Gastrocnemius medialis (tissue), 4 donors: ENCODE measurements around the gene EPB41L4B. TPM values are rescaled to one million over a fixed set of nuclear protein-coding genes. Genes with fewer than 3 reads are reported as not detected.

Experiments used
- ATAC-seq, 2 donors: fragments of 150-250 bp; one replicate each; pipeline ENCODE4 v1.9.1; 2016
- DNase-seq, 2 donors: peaks; one replicate each; pipeline ENCODE4 v3.0.0-alpha.2; 2019
- H3K27ac ChIP-seq, 4 donors: fragments of 200-600 bp; sonication (generic); 1 replicate in 1 of 4; 2 replicates in 3 of 4; pipeline ENCODE4 v1.5.1; 2016 to 2018; ENCODE audit warnings: mild to moderate bottlenecking in 2 of 4, moderate library complexity in 1 of 4
- H3K27me3 ChIP-seq, 3 donors: fragments of 200-600 bp; sonication (generic) in 2 of 3; 1 replicate in 1 of 3; 2 replicates in 2 of 3; pipeline versions ENCODE4 v1.5.1 to v1.6.0; 2016 to 2019; ENCODE audit warnings: mild to moderate bottlenecking in 1 of 3, moderate library complexity in 1 of 3
- H3K36me3 ChIP-seq, 2 donors: fragments of 200-600 bp; sonication (generic) in 1 of 2; one replicate each; pipeline ENCODE4 v1.5.1; 2017 to 2018
- H3K4me1 ChIP-seq, 2 donors: fragments of 200-600 bp; sonication (generic) in 1 of 2; one replicate each; pipeline ENCODE4 v1.5.1; 2016 to 2017; ENCODE audit warnings: mild to moderate bottlenecking in 2 of 2
- H3K4me3 ChIP-seq, 4 donors: fragments of 200-600 bp; sonication (generic) in 3 of 4; 1 replicate in 1 of 4; 2 replicates in 3 of 4; pipeline ENCODE4 v1.5.1; 2016 to 2019; ENCODE audit warnings: mild to moderate bottlenecking in 2 of 4
- H3K9me3 ChIP-seq, 3 donors: fragments of 200-600 bp; sonication (generic) in 2 of 3; 1 replicate in 1 of 3; 2 replicates in 2 of 3; pipeline ENCODE4 v1.5.1; 2016 to 2019
- POLR2A ChIP-seq, 2 donors: fragments of 450-650 bp; IDR thresholded peaks; one replicate each; pipeline ENCODE4 v1.6.1; 2017; ENCODE audit warnings: antibody characterized with exemption in 2 of 2, mild to moderate bottlenecking in 2 of 2, moderate library complexity in 2 of 2
- in situ Hi-C, 4 donors: fragments of 200-750 bp; cut with MboI; loops; one replicate each; pipeline versions ENCODE4 v1.15.0 to v1.8.0; 2017; ENCODE audit warnings: low sequenced_read_pairs in 4 of 4
- intact Hi-C: fragments of 100-400 bp; cut with DNase I; formaldehyde crosslinking; loops from one replicate; pipeline ENCODE4 v1.15.1; 2023; ENCODE audit warnings: low total_unique reads
- total RNA-seq, 4 donors: library from RNA; depleted of rRNA; stranded (reverse); fragments of >200 nt; gene quantifications; one replicate each; pipeline versions ENCODE4 v1.1.0 to v1.2.3, GENCODE V29; 2016
- TF ChIP-seq, protein P1 (sequence below), 5 experiments: fragments of 450-650 bp in 3 of 5; fragments of 200-600 bp in 2 of 5; sonication (generic) in 2 of 5; IDR thresholded peaks in 4 of 5; conservative IDR thresholded peaks in 1 of 5; 1 replicate in 4 of 5; 2 replicates in 1 of 5; pipeline ENCODE4 v1.5.1; 2016 to 2019; ENCODE audit warnings: antibody characterized with exemption in 5 of 5, mild to moderate bottlenecking in 3 of 5, moderate library complexity in 3 of 5

EPB41L4B gene
- total RNA-seq, 4 donors from 2014 or later: 3.8 to 6.9 (median 6.1) TPM

DNA sequence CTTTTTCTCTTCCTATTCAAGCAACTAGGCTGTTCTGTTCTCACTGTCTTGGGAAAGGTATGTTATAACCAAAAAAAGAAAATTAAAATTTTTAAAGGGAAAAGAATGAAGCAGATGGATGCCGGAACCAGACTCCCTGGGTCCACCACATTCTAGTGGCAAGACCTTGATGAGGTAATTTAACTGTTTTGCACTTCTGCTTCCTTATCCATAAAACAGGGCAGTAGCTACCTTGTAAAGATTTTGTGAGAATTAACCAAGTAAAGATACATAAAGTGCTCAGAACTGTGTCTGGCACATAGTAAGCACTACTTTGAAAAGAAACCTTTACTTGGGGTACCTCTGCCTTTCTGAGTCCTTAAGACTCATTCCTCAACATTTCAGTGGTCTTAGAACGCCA lies 17.0 kb downstream of the EPB41L4B start:
- Histone ChIP-seq H3K9me3 (no peaks in the 10 kb centered on the region), H3K27me3 (no peaks in the 10 kb centered on the region), H3K27ac (no peak overlapping the region), H3K4me1 (peaks cover 0 to 3% of the 10 kb centered on the region in 2 donors), H3K4me3 (no peak overlapping the region), H3K36me3 (no peaks in the 10 kb centered on the region)
- TF ChIP-seq POLR2A (IDR thresholded peaks at IDR 0.05): no peak
- TF ChIP-seq, protein P1, sequence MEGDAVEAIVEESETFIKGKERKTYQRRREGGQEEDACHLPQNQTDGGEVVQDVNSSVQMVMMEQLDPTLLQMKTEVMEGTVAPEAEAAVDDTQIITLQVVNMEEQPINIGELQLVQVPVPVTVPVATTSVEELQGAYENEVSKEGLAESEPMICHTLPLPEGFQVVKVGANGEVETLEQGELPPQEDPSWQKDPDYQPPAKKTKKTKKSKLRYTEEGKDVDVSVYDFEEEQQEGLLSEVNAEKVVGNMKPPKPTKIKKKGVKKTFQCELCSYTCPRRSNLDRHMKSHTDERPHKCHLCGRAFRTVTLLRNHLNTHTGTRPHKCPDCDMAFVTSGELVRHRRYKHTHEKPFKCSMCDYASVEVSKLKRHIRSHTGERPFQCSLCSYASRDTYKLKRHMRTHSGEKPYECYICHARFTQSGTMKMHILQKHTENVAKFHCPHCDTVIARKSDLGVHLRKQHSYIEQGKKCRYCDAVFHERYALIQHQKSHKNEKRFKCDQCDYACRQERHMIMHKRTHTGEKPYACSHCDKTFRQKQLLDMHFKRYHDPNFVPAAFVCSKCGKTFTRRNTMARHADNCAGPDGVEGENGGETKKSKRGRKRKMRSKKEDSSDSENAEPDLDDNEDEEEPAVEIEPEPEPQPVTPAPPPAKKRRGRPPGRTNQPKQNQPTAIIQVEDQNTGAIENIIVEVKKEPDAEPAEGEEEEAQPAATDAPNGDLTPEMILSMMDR (IDR thresholded peaks at IDR 0.05 in 4 of 5, conservative IDR thresholded peaks at IDR 0.05 in 1 of 5): no peak
- no peak for DNase-seq
- no peak for ATAC-seq
- in situ Hi-C loops: no loop called here
- intact Hi-C loops: no loop called here

- in situ Hi-C loops: no loop called here
These were observed 18.3 kb downstream of the EPB41L4B start for GRCh38 chr9:109302606-109303005.

GRCh38 chr9:109301012-109301411 lies 19.8 kb downstream of the EPB41L4B start:
- Histone ChIP-seq H3K27me3 (no peaks in the 10 kb centered on the region), H3K27ac (no peak overlapping the region), H3K4me3 (no peak overlapping the region), H3K9me3 (no peaks in the 10 kb centered on the region), H3K4me1 (peaks cover 0 to 3% of the 10 kb centered on the region in 2 donors), H3K36me3 (no peaks in the 10 kb centered on the region)
- ATAC-seq (no peak), DNase-seq (no peak)
- TF ChIP-seq, protein P1 (IDR thresholded peaks at IDR 0.05 in 4 of 5, conservative IDR thresholded peaks at IDR 0.05 in 1 of 5): no peak
- TF ChIP-seq POLR2A (IDR thresholded peaks at IDR 0.05): no peak
- in situ Hi-C loops (no loop called here), intact Hi-C loops (no loop called here)

More at GRCh38 chr9:109302606-109303005, 18.3 kb downstream of the EPB41L4B start:
- H3K9me3 ChIP-seq: no peaks in the 10 kb centered on the region
- no peak overlapping the region for H3K4me3 ChIP-seq
- H3K27ac ChIP-seq: no peak overlapping the region
- DNase-seq (no peak), ATAC-seq (no peak)
- no peaks in the 10 kb centered on the region for H3K27me3 ChIP-seq
- intact Hi-C loops: no loop called here
- H3K36me3 ChIP-seq: no peaks in the 10 kb centered on the region
- H3K4me1 ChIP-seq: peaks cover 0 to 3% of the 10 kb centered on the region in 2 donors
- TF ChIP-seq, protein P1 (IDR thresholded peaks at IDR 0.05 in 4 of 5, conservative IDR thresholded peaks at IDR 0.05 in 1 of 5): no peak
- TF ChIP-seq POLR2A (IDR thresholded peaks at IDR 0.05): no peak

DNA sequence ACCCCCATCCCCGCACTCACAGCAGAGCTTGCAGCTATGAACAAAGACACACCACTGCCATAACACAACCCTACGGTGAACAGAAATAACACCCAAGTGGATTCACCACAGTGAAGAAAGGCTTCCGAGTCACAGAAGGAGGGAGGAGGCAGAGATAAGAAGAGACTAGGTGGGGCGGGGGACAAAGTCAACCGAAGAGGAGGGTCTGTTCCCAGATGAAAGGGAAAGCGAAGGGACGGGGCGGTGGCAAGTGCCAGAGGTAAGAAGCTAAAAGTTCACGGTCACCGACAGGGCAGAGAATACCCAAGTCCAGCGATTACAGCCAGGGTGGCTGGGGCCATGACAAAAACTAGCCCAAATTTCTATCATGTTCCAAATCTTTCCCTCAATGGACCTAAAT lies 21.0 kb downstream of the EPB41L4B start:
- intact Hi-C loops (no loop called here), in situ Hi-C loops (no loop called here)
- Histone ChIP-seq H3K9me3 (no peaks in the 10 kb centered on the region), H3K4me3 (no peak overlapping the region), H3K36me3 (no peaks in the 10 kb centered on the region), H3K4me1 (peaks cover 0 to 3% of the 10 kb centered on the region in 2 donors), H3K27me3 (no peaks in the 10 kb centered on the region), H3K27ac (no peak overlapping the region)
- no peak for TF ChIP-seq POLR2A (IDR thresholded peaks at IDR 0.05)
- TF ChIP-seq, protein P1 (IDR thresholded peaks at IDR 0.05 in 4 of 5, conservative IDR thresholded peaks at IDR 0.05 in 1 of 5): no peak
- ATAC-seq (no peak), DNase-seq (no peak)

- Histone ChIP-seq H3K36me3 (no peaks in the 10 kb centered on the region), H3K27me3 (no peaks in the 10 kb centered on the region), H3K4me1 (no peaks in the 10 kb centered on the region), H3K27ac (no peak overlapping the region), H3K4me3 (no peak overlapping the region), H3K9me3 (no peaks in the 10 kb centered on the region)
- intact Hi-C loops: no loop called here
- no peak for TF ChIP-seq POLR2A (IDR thresholded peaks at IDR 0.05)
- TF ChIP-seq, protein P1 (IDR thresholded peaks at IDR 0.05 in 4 of 5, conservative IDR thresholded peaks at IDR 0.05 in 1 of 5): no peak
- no peak for ATAC-seq
- DNase-seq: no peak
- in situ Hi-C loops: no loop called here
These were observed 23.0 kb downstream of the EPB41L4B start for GRCh38 chr9:109297899-109298298.
